OCI-LY7 (cell line): ENCODE data around the gene POU2AF1. TPM values are rescaled to one million over a fixed set of nuclear protein-coding genes. Genes with fewer than 3 reads are reported as not detected.

Experiments used
- BruUV-seq: library from RNA; stranded (reverse); fragments of 400-500 nt; replicated peaks from 2 replicates; lab custom pipeline; 2021; lab: Mats Ljungman, UMichigan
- CTCF ChIA-PET: fragments of 300-600 bp; sonication (Branson Sonifier 250); formaldehyde crosslinking; loops from one replicate; lab custom pipeline; 2022; ENCODE audit warnings: antibody characterized with exemption; ENCODE audit not compliant: unreplicated experiment; lab: Charles Lee
- POLR2A ChIA-PET: fragments of 300-600 bp; sonication (Branson Sonifier 250); formaldehyde crosslinking; loops from one replicate; lab custom pipeline; 2022; ENCODE audit warnings: antibody characterized with exemption; lab: Charles Lee
- DNase-seq: peaks from one replicate; pipeline ENCODE4 v3.0.0-alpha.2; 2015; ENCODE audit warnings: low spot score
- H2AFZ ChIP-seq: fragments of 200-600 bp; sonication (generic), shearing (Covaris generic); 2 replicates; pipeline ENCODE4 v1.6.1; 2014; ENCODE audit warnings: mild to moderate bottlenecking, antibody characterized with exemption, low read length, moderate library complexity
- H3K27ac ChIP-seq: fragments of 200-600 bp; sonication (generic); 2 replicates; pipeline ENCODE4 v1.5.1; 2014; ENCODE audit warnings: mixed run types, low read depth, mild to moderate bottlenecking, moderate library complexity, low read length, inconsistent platforms; ENCODE audit not compliant: poor library complexity, severe bottlenecking
- H3K36me3 ChIP-seq: fragments of 200-600 bp; sonication (generic); 2 replicates; pipeline ENCODE4 v1.6.1; 2014; ENCODE audit warnings: mild to moderate bottlenecking, antibody characterized with exemption, low read length, moderate library complexity, mixed read lengths; ENCODE audit not compliant: insufficient read depth
- H3K4me1 ChIP-seq: fragments of 200-600 bp; sonication (generic); 2 replicates; pipeline ENCODE4 v1.5.1; 2014; ENCODE audit warnings: mild to moderate bottlenecking, low read length; ENCODE audit not compliant: insufficient read depth, poor library complexity, severe bottlenecking
- H3K4me2 ChIP-seq: fragments of 200-600 bp; sonication (generic); 2 replicates; pipeline ENCODE4 v1.6.1; 2014; ENCODE audit warnings: mild to moderate bottlenecking, low read length
- H3K4me3 ChIP-seq: fragments of 200-600 bp; sonication (generic); 2 replicates; pipeline ENCODE4 v1.5.1; 2014; ENCODE audit warnings: mild to moderate bottlenecking, low read depth, low read length; ENCODE audit not compliant: poor library complexity, severe bottlenecking
- H3K79me2 ChIP-seq: fragments of 200-600 bp; sonication (generic); 2 replicates; pipeline ENCODE4 v1.6.1; 2016; ENCODE audit warnings: low read depth, mild to moderate bottlenecking, low read length, moderate library complexity, mixed read lengths; ENCODE audit not compliant: insufficient read depth
- H3K9me2 ChIP-seq: fragments of 200-600 bp; sonication (generic); 2 replicates; pipeline ENCODE4 v1.6.1; 2016; ENCODE audit warnings: mild to moderate bottlenecking, low read length, mixed read lengths; ENCODE audit not compliant: insufficient read depth
- H3K9me3 ChIP-seq: fragments of 200-600 bp; sonication (generic); 2 replicates; pipeline ENCODE4 v1.6.1; 2014; ENCODE audit warnings: mild to moderate bottlenecking, mixed run types, low read length, mixed read lengths
- H4K20me1 ChIP-seq: fragments of 200-600 bp; sonication (generic); 2 replicates; pipeline ENCODE4 v1.6.1; 2014; ENCODE audit warnings: mild to moderate bottlenecking, antibody characterized with exemption, low read length, moderate library complexity, mixed read lengths; ENCODE audit not compliant: insufficient read depth
- EZH2phosphoT487 ChIP-seq: fragments of 200-600 bp; sonication (generic); IDR thresholded peaks from 2 replicates; pipeline ENCODE4 v1.6.1; 2018; ENCODE audit warnings: low read depth, borderline replicate concordance, mild to moderate bottlenecking, mixed run types, antibody characterized with exemption, low read length, moderate library complexity, mixed read lengths
- intact Hi-C: fragments of 100-400 bp; cut with micrococcal nuclease; formaldehyde crosslinking; loops from one replicate; pipeline ENCODE4 v1.10.0; 2022; ENCODE audit not compliant: unreplicated experiment
- total RNA-seq, 2 experiments: library from RNA; depleted of rRNA in 1 of 2; stranded (reverse); fragments of >200 nt in 1 of 2; shearing (Covaris generic) in 1 of 2; gene quantifications; 2 replicates each; pipeline ENCODE4 v1.2.3, GENCODE V29; 2014 to 2022
- TF ChIP-seq, protein P1 (sequence below): fragments of 200-600 bp; sonication (generic); conservative IDR thresholded peaks from 2 replicates; pipeline ENCODE4 v1.5.1; 2014; ENCODE audit warnings: mild to moderate bottlenecking, antibody characterized with exemption, low read length, moderate library complexity, mixed read lengths

The POU2AF1 gene
- total RNA-seq, 2 experiments from 2014 or later = 86.1 to 285 TPM

DNA sequence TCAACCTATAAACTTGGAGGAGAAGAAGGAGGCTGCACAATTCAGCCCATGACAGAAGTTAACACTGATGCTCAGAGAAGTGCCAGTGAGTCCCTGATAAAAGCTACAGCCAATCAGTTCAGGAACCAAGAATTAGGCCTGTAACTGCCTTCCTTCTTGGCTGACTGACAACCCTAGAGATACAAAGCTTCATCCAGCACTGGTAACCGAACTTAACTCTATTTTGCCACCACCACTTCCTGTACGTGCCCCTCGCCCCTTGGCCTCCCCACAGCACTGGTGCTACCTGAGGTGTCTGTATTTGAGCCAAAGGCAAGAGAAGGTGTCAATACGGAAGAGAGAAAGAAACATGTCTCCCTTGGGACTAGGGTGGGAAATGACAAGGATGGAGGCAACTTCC is 40.1 kb upstream of the POU2AF1 start:
- no peak for TF ChIP-seq EZH2phosphoT487
- TF ChIP-seq, protein P1, sequence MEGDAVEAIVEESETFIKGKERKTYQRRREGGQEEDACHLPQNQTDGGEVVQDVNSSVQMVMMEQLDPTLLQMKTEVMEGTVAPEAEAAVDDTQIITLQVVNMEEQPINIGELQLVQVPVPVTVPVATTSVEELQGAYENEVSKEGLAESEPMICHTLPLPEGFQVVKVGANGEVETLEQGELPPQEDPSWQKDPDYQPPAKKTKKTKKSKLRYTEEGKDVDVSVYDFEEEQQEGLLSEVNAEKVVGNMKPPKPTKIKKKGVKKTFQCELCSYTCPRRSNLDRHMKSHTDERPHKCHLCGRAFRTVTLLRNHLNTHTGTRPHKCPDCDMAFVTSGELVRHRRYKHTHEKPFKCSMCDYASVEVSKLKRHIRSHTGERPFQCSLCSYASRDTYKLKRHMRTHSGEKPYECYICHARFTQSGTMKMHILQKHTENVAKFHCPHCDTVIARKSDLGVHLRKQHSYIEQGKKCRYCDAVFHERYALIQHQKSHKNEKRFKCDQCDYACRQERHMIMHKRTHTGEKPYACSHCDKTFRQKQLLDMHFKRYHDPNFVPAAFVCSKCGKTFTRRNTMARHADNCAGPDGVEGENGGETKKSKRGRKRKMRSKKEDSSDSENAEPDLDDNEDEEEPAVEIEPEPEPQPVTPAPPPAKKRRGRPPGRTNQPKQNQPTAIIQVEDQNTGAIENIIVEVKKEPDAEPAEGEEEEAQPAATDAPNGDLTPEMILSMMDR = no peak
- peak; percentile 46 for DNase-seq
- H3K36me3 ChIP-seq = 0 out of 2 replicates have a peak, but pooled peaks cover 9% of the 10 kb centered on the region
- H3K4me3 ChIP-seq = no peak overlapping the region
- CTCF ChIA-PET = interaction anchor here (0.6 to 3.9 kb wide), 8 partner anchors 19 to 137 kb away, joined by 3 to 35 read pairs (median 5); no protein-coding TSS in a partner anchor
- peaks cover 95% of the 10 kb centered on the region for H3K4me1 ChIP-seq
- H3K27ac ChIP-seq = peak overlapping the region; percentile 97
- no peaks in the 10 kb centered on the region for H3K9me2 ChIP-seq
- no peaks in the 10 kb centered on the region; the same call in 1 of the 2 replicates for H4K20me1 ChIP-seq
- peaks cover 9% of the 10 kb centered on the region; the same call in 1 of the 2 replicates for H3K9me3 ChIP-seq
- no TSS peak for BruUV-seq
- POLR2A ChIA-PET = interaction anchor here (0.5 to 17.9 kb wide), 17 partner anchors 10 to 524 kb away, joined by 3 to 577 read pairs (median 6); partner anchors contain the start of gene POU2AF1
- no peaks in the 10 kb centered on the region; the same call in 1 of the 2 replicates for H3K79me2 ChIP-seq
- H2AFZ ChIP-seq = peak overlapping the region; percentile 51; the same call in 1 of the 2 replicates
- peak overlapping the region; percentile 90 for H3K4me2 ChIP-seq
- intact Hi-C loops = loop anchor here (5.0 kb wide), 1 partner anchor 242 kb away; no protein-coding TSS in a partner anchor

DNA sequence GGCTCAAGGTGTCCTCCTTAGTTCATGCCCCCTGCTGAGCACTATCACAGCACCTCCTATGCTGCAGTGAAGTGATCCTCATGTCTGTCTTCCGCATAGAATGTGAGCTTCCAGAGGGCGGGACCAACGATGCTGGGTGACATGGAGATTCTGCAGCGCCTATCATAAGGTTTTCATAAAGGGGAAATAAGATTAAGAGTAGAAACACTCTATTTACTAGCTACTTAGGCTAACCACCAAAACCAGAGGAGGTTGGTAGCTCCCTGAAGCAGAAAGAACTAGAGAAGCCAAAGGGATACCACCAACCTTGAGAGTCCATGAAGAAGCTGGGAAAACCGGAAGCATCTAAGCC is 39.3 kb upstream of the POU2AF1 start:
- H3K4me2 ChIP-seq = peak overlapping the region; percentile 90
- H3K36me3 ChIP-seq = 0 out of 2 replicates have a peak, but pooled peaks cover 9% of the 10 kb centered on the region
- no peaks in the 10 kb centered on the region; the same call in 1 of the 2 replicates for H4K20me1 ChIP-seq
- no TSS peak for BruUV-seq
- H3K27ac ChIP-seq = peak overlapping the region; percentile 97
- H3K4me1 ChIP-seq = peaks cover 99% of the 10 kb centered on the region
- intact Hi-C loops = loop anchor here (5.0 kb wide), 1 partner anchor 241 kb away; no protein-coding TSS in a partner anchor
- ChIA-PET CTCF (interaction anchor here (0.6 to 3.9 kb wide), 11 partner anchors 10 to 57 kb away, joined by 3 to 35 read pairs (median 5); partner anchors contain the start of gene POU2AF1), POLR2A (interaction anchor here (0.6 to 17.9 kb wide), 29 partner anchors 10 to 239 kb away, joined by 3 to 577 read pairs (median 4); partner anchors contain the start of gene POU2AF1)
- no peaks in the 10 kb centered on the region; the same call in 1 of the 2 replicates for H3K79me2 ChIP-seq
- no peaks in the 10 kb centered on the region for H3K9me2 ChIP-seq
- peaks cover 9% of the 10 kb centered on the region; the same call in 1 of the 2 replicates for H3K9me3 ChIP-seq
- no peak for DNase-seq
- TF ChIP-seq, protein P1 = no peak
- no peak for TF ChIP-seq EZH2phosphoT487
- peak overlapping the region; percentile 51; the same call in 1 of the 2 replicates for H2AFZ ChIP-seq
- no peak overlapping the region for H3K4me3 ChIP-seq
